K562 (cell line): ENCODE results near the gene SLC25A33. TPM values are rescaled to one million over a fixed set of nuclear protein-coding genes. Genes with fewer than 3 reads are reported as not detected.

Experiments used
- CCNT2 ChIP-seq: IDR thresholded peaks from 2 replicates; pipeline ENCODE4 v1.6.1; 2011; ENCODE audit warnings: borderline replicate concordance, low read depth, mild to moderate bottlenecking, moderate library complexity, mixed read lengths, low read length; ENCODE audit not compliant: insufficient read length; ENCODE audit errors: extremely low read depth
- FOSL1 ChIP-seq: fragments of 200-800 bp; sonication (Bioruptor generic); conservative IDR thresholded peaks from 2 replicates; pipeline ENCODE4 v1.6.1; 2016; ENCODE audit warnings: missing genetic modification characterization, missing compliant biosample characterization
- KLF1 ChIP-seq: fragments of 450-650 bp; IDR thresholded peaks from 2 replicates; pipeline ENCODE4 v1.6.1; 2016; ENCODE audit warnings: missing genetic modification characterization, missing compliant biosample characterization
- MTA1 ChIP-seq: fragments of 450-650 bp; IDR thresholded peaks from 2 replicates; pipeline ENCODE4 v1.6.1; 2017; ENCODE audit warnings: borderline replicate concordance
- MTA3 ChIP-seq: fragments of 450-650 bp; formaldehyde crosslinking; IDR thresholded peaks from 2 replicates; pipeline ENCODE4 v1.6.1; 2017; ENCODE audit warnings: mild to moderate bottlenecking, borderline replicate concordance
- PHB2 ChIP-seq: fragments of 450-650 bp; IDR thresholded peaks from 2 replicates; pipeline ENCODE4 v1.6.1; 2017; ENCODE audit warnings: low read depth
- SLC30A9 ChIP-seq: fragments of 250-450 bp; sonication (Bioruptor Pico); IDR thresholded peaks from 2 replicates; pipeline ENCODE4 v1.8.0; 2022; ENCODE audit warnings: mild to moderate bottlenecking, moderate library complexity
- TGIF2 ChIP-seq: sonication (generic); formaldehyde crosslinking; IDR thresholded peaks from 2 replicates; pipeline ENCODE4 v1.8.1; 2022; ENCODE audit warnings: mild to moderate bottlenecking, missing genetic modification reagents, moderate library complexity
- TOE1 ChIP-seq, 2 experiments: fragments of 450-650 bp in 1 of 2; sonication (generic) in 1 of 2; formaldehyde crosslinking in 1 of 2; IDR thresholded peaks; 2 replicates each; pipeline versions ENCODE4 v1.7.1 to v1.8.0; 2016 to 2022; ENCODE audit warnings: borderline replicate concordance in 2 of 2, mild to moderate bottlenecking in 2 of 2, antibody characterized with exemption in 1 of 2, inconsistent platforms in 1 of 2, low read depth in 1 of 2, missing genetic modification reagents in 1 of 2, moderate library complexity in 1 of 2
- polyA plus RNA-seq, 8 experiments: library from polyadenylated mRNA; depleted of rRNA in 4 of 8; stranded (reverse) in 5 of 8; unstranded in 3 of 8; fragments of >200 nt; fragmentation: Nextera tagmentation in 2 of 8; fragmentation: Illumina TruSeq in 1 of 8; extraction: Ambion mirVana in 2 of 8; extraction: Trizol in 1 of 8; gene quantifications; 2 replicates each; pipeline versions ENCODE4 v1.2.1 to v1.2.3, GENCODE V29; 2011 to 2014; ENCODE audit warnings: inconsistent platforms in 1 of 8, missing spikeins in 1 of 8
- total RNA-seq, 7 experiments: library from RNA; depleted of rRNA in 6 of 7; stranded (reverse); fragments of >200 nt in 6 of 7; fragmentation: Illumina TruSeq in 2 of 7; extraction: Trizol in 2 of 7; gene quantifications; 2 replicates each; pipeline versions ENCODE4 v1.2.1 to v1.2.3, GENCODE V29; 2011 to 2021; ENCODE audit warnings: low replicate concordance in 1 of 7
- TF ChIP-seq, protein P1 (sequence below), 2 experiments: IDR thresholded peaks; 2 replicates each; pipeline ENCODE4 v1.6.1; 2012; ENCODE audit warnings: improper control_type of control experiment in 2 of 2, low read depth in 2 of 2, low read length in 2 of 2, borderline replicate concordance in 1 of 2
- TF ChIP-seq, protein P2 (sequence below): fragments of 250-450 bp; sonication (Bioruptor Pico); IDR thresholded peaks from 2 replicates; pipeline ENCODE4 v1.5.0; 2020; ENCODE audit warnings: mild to moderate bottlenecking, borderline replicate concordance
- TF ChIP-seq, protein P3 (sequence below): sonication (generic); formaldehyde crosslinking; IDR thresholded peaks from 2 replicates; pipeline ENCODE4 v1.8.0; 2022; ENCODE audit warnings: mild to moderate bottlenecking, low read depth, missing genetic modification reagents
- TF ChIP-seq, protein P4 (sequence below): fragments of 450-650 bp; formaldehyde crosslinking; IDR thresholded peaks from 2 replicates; pipeline ENCODE4 v1.4.0; 2020; ENCODE audit warnings: mild to moderate bottlenecking, mixed read lengths

SLC25A33 gene
- total and polyA plus RNA-seq, 9 of the 15 experiments (the other 6 are each of a cell fraction or from before 2014, with no cell fraction given), result 3.2 to 23.5 (median 17.5) TPM

DNA sequence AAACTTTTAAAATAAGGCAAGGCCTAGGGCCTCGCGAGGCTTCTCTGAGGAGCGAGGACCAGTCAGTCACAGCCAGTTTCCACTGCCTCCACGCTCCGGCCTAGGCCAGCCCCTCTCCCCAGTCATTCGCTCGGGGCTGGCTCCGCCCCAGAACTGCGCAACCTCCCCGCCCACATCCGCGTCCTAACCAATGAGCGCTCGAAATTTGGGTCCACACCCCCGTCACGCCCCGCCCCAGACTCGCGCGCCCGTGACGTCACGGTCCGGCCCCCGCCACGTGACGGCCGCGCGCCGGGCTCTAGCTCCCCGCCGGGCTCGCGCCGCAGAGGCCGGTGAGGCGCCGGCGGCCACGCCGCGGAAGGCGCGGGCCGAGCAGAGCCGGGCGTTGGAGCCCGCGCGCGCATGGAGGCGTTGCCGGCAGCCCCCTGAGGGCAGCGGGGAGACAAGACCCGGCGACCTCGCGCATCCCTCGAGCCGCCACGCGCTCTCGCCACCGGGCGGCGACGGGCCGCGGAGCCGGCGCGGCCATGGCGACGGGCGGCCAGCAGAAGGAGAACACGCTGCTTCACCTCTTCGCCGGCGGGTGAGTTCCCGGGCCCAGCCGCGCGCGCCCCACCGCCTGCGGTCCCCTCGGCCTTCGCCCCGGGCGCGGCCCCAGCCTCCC, at the start of gene SLC25A33 (continued):
- TF ChIP-seq TOE1 (IDR thresholded peaks at IDR 0.05; ENCODE audit: borderline replicate concordance) (0 out of 2 replicates have a peak, but pooled peaks have one; percentile 51), TOE1 (CRISPR knock-in tag; IDR thresholded peaks at IDR 0.05; ENCODE audit: borderline replicate concordance, low read depth) (peak; percentile 14; the same call in 1 of the 2 replicates), FOSL1 (tag) (0 out of 2 replicates have a peak, but pooled peaks have one; percentile 24), MTA3 (peak; percentile 44), MTA1 (no peak), CCNT2 (peak; percentile 95), KLF1 (tag) (peak; percentile 56), PHB2 (no peak), SLC30A9 (CRISPR knock-in tag) (no peak), TGIF2 (CRISPR knock-in tag) (no peak)
- TF ChIP-seq, protein P1, sequence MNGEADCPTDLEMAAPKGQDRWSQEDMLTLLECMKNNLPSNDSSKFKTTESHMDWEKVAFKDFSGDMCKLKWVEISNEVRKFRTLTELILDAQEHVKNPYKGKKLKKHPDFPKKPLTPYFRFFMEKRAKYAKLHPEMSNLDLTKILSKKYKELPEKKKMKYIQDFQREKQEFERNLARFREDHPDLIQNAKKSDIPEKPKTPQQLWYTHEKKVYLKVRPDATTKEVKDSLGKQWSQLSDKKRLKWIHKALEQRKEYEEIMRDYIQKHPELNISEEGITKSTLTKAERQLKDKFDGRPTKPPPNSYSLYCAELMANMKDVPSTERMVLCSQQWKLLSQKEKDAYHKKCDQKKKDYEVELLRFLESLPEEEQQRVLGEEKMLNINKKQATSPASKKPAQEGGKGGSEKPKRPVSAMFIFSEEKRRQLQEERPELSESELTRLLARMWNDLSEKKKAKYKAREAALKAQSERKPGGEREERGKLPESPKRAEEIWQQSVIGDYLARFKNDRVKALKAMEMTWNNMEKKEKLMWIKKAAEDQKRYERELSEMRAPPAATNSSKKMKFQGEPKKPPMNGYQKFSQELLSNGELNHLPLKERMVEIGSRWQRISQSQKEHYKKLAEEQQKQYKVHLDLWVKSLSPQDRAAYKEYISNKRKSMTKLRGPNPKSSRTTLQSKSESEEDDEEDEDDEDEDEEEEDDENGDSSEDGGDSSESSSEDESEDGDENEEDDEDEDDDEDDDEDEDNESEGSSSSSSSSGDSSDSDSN (IDR thresholded peaks at IDR 0.05; ENCODE audit: borderline replicate concordance in 1 of 2, low read depth in 2 of 2, low read length in 2 of 2), result 0 out of 4 replicates have a peak, but pooled peaks of 1 of the 2 experiments have one; percentile 27
- TF ChIP-seq, protein P2, sequence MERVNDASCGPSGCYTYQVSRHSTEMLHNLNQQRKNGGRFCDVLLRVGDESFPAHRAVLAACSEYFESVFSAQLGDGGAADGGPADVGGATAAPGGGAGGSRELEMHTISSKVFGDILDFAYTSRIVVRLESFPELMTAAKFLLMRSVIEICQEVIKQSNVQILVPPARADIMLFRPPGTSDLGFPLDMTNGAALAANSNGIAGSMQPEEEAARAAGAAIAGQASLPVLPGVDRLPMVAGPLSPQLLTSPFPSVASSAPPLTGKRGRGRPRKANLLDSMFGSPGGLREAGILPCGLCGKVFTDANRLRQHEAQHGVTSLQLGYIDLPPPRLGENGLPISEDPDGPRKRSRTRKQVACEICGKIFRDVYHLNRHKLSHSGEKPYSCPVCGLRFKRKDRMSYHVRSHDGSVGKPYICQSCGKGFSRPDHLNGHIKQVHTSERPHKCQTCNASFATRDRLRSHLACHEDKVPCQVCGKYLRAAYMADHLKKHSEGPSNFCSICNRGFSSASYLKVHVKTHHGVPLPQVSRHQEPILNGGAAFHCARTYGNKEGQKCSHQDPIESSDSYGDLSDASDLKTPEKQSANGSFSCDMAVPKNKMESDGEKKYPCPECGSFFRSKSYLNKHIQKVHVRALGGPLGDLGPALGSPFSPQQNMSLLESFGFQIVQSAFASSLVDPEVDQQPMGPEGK (CRISPR knock-in tag), result no peak
- TF ChIP-seq, protein P3, sequence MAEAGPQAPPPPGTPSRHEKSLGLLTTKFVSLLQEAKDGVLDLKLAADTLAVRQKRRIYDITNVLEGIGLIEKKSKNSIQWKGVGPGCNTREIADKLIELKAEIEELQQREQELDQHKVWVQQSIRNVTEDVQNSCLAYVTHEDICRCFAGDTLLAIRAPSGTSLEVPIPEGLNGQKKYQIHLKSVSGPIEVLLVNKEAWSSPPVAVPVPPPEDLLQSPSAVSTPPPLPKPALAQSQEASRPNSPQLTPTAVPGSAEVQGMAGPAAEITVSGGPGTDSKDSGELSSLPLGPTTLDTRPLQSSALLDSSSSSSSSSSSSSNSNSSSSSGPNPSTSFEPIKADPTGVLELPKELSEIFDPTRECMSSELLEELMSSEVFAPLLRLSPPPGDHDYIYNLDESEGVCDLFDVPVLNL (CRISPR knock-in tag), result no peak
- TF ChIP-seq, protein P4, sequence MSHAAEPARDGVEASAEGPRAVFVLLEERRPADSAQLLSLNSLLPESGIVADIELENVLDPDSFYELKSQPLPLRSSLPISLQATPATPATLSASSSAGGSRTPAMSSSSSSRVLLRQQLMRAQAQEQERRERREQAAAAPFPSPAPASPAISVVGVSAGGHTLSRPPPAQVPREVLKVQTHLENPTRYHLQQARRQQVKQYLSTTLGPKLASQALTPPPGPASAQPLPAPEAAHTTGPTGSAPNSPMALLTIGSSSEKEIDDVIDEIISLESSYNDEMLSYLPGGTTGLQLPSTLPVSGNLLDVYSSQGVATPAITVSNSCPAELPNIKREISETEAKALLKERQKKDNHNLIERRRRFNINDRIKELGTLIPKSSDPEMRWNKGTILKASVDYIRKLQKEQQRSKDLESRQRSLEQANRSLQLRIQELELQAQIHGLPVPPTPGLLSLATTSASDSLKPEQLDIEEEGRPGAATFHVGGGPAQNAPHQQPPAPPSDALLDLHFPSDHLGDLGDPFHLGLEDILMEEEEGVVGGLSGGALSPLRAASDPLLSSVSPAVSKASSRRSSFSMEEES (CRISPR knock-in tag), result no peak; the same call in 1 of the 2 replicates
